ENCODE measurements around the gene EML6. TPM values are rescaled to one million over a fixed set of nuclear protein-coding genes. Genes with fewer than 3 reads are reported as not detected.

EML6 gene
- total and polyA plus RNA-seq, 3 donors from 2014 or later, result 7.6 to 17.3 (median 12.1) TPM

DNA sequence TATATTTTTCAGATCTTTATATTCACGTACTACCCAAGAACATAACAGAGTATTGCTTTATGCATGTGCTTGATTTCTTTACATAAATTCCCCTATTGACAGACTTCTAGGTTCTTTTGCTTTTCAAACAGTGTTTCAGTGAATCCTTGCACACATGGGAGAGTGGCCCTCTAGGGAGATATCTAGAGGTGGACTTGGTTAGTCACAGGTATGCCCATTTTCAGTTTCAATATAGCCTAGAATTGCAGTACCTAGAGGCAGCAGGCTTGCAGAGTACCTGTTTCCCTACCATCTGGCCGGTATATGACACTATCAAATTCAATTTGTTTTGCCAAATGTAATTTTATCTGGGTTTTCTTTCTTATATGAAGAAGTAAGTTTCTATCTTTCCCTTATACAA is 36.8 kb downstream of the EML6 start:
- H3K36me3 ChIP-seq (ENCODE audit: low read depth, missing control alignments), result no peaks in the 10 kb centered on the region
- 98 to 100% methylated on average over 2 of the region's 2 CpGs for WGBS, 2 donors
- H3K9me3 ChIP-seq, result no peaks in the 10 kb centered on the region
- no peak overlapping the region for H3K4me3 ChIP-seq
- DNase-seq, result no peak
- no peaks in the 10 kb centered on the region for H3K27me3 ChIP-seq
- H3K4me1 ChIP-seq, result no peaks in the 10 kb centered on the region
- TF ChIP-seq, protein P1, sequence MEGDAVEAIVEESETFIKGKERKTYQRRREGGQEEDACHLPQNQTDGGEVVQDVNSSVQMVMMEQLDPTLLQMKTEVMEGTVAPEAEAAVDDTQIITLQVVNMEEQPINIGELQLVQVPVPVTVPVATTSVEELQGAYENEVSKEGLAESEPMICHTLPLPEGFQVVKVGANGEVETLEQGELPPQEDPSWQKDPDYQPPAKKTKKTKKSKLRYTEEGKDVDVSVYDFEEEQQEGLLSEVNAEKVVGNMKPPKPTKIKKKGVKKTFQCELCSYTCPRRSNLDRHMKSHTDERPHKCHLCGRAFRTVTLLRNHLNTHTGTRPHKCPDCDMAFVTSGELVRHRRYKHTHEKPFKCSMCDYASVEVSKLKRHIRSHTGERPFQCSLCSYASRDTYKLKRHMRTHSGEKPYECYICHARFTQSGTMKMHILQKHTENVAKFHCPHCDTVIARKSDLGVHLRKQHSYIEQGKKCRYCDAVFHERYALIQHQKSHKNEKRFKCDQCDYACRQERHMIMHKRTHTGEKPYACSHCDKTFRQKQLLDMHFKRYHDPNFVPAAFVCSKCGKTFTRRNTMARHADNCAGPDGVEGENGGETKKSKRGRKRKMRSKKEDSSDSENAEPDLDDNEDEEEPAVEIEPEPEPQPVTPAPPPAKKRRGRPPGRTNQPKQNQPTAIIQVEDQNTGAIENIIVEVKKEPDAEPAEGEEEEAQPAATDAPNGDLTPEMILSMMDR (IDR thresholded peaks at IDR 0.05), result no peak
- TF ChIP-seq POLR2A (IDR thresholded peaks at IDR 0.05), result no peak
- intact Hi-C loops (cut with DNase I; ENCODE audit: low total_unique reads), result no loop called here
- H3K27ac ChIP-seq, result no peak overlapping the region

DNA sequence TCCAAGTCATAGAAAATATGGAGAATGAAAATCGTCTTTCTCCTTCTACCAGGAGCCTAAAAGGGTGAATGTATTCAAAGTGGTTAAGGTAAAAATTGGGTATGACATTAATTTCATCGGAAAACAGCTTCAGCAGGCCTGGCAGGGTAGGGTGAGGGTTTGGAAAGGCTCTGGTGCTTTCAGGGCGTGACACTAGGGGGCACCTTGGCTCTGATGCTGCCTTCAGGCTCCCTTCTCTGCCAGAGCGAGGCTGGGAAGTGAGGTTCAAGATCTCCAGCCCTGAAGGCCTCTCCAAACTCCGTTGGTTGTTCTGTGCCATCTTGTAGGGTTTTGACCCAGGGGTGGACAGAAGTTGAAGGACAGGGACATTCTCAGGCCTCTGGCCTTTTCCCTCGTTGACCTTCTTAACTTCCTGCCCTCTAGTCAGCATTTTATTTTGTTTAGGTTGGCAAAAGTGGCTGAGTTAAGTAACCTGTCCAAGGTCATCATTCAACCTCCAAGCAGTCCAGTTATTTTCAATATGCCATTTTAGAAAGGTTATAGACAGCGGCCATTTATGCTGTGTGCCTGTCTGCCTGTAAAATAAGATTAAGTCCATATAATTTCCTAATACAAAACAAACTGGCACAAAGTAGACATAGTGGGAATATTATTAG is 40.3 kb downstream of the EML6 start:
- no peaks in the 10 kb centered on the region for H3K36me3 ChIP-seq (ENCODE audit: low read depth, missing control alignments)
- peak; percentile 21 for DNase-seq
- H3K27ac ChIP-seq, result no peak overlapping the region
- intact Hi-C loops (cut with DNase I; ENCODE audit: low total_unique reads), result no loop called here
- WGBS, 2 donors, result 74 to 80% methylated on average over 7 of the region's 7 CpGs
- H3K9me3 ChIP-seq, result no peaks in the 10 kb centered on the region
- H3K4me3 ChIP-seq, result no peak overlapping the region
- TF ChIP-seq, protein P1 (IDR thresholded peaks at IDR 0.05), result no peak
- TF ChIP-seq POLR2A (IDR thresholded peaks at IDR 0.05), result no peak
- H3K4me1 ChIP-seq, result no peaks in the 10 kb centered on the region
- no peaks in the 10 kb centered on the region for H3K27me3 ChIP-seq

DNA sequence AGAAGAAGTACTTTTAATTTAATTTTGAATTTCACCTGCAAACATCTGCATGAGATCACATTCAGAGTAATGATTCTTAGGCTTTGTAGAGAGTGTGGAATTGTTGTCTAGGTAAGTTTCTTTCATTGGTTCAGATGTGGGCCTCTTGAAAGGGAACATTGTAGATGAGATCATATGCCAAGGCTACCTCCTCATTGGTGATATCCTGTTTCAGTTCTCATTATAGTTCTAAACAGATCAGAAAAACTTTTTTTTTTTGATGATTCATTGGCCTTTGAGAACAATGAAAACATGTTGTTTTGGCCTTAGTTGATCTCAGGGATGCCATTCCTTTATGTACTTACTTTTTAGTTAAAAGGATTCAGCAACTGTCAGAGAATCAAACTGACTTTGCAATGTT is 44.5 kb downstream of the EML6 start:
- TF ChIP-seq, protein P1 (IDR thresholded peaks at IDR 0.05), result no peak
- no peak for TF ChIP-seq POLR2A (IDR thresholded peaks at IDR 0.05)
- intact Hi-C loops (cut with DNase I; ENCODE audit: low total_unique reads), result no loop called here
- no peaks in the 10 kb centered on the region for H3K4me1 ChIP-seq
- no peaks in the 10 kb centered on the region for H3K9me3 ChIP-seq
- H3K27ac ChIP-seq, result no peak overlapping the region
- DNase-seq, result no peak
- no peaks in the 10 kb centered on the region for H3K27me3 ChIP-seq
- no peaks in the 10 kb centered on the region for H3K36me3 ChIP-seq (ENCODE audit: low read depth, missing control alignments)
- H3K4me3 ChIP-seq, result no peak overlapping the region

- Histone ChIP-seq H3K36me3 (ENCODE audit: low read depth, missing control alignments) (no peaks in the 10 kb centered on the region), H3K4me3 (no peak overlapping the region), H3K27me3 (no peaks in the 10 kb centered on the region), H3K4me1 (no peaks in the 10 kb centered on the region), H3K9me3 (no peaks in the 10 kb centered on the region), H3K27ac (no peak overlapping the region)
- DNase-seq, result no peak
- WGBS, 2 donors, result 50 to 54% methylated on average over 1 of the region's 1 CpG
- TF ChIP-seq POLR2A (IDR thresholded peaks at IDR 0.05), result no peak
- TF ChIP-seq, protein P1 (IDR thresholded peaks at IDR 0.05), result no peak
- intact Hi-C loops (cut with DNase I; ENCODE audit: low total_unique reads), result no loop called here
Measured at GRCh38 chr2:54768772-54769428, 45.4 kb downstream of the EML6 start.

DNA sequence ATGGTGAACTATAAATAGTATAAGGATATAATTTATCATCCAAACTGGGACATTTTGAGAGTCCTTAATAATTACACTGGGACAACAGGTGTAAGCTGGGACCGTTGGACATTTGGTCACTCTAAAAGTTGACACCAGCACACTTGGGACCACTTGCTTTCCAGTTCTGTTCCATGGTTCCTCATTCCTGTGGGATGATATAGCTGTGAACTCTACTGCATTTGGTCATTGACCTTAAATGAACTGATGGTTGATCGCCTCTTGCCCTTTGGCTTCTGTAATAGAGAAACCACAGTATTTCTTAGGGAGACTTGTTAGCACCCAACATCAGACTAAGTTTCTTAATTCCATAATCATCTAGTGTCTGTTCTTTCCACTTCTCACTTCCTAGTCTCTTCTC is 46.7 kb downstream of the EML6 start:
- TF ChIP-seq, protein P1 (IDR thresholded peaks at IDR 0.05), result no peak
- no peak for TF ChIP-seq POLR2A (IDR thresholded peaks at IDR 0.05)

More for the DNA sequence above, 46.7 kb downstream of the EML6 start:
- H3K27ac ChIP-seq, result no peak overlapping the region
- no peak overlapping the region for H3K4me3 ChIP-seq
- H3K36me3 ChIP-seq (ENCODE audit: low read depth, missing control alignments), result no peaks in the 10 kb centered on the region
- WGBS, 2 donors, result 87 to 94% methylated on average over 2 of the region's 2 CpGs
- no peaks in the 10 kb centered on the region for H3K4me1 ChIP-seq
- H3K9me3 ChIP-seq, result no peaks in the 10 kb centered on the region
- intact Hi-C loops (cut with DNase I; ENCODE audit: low total_unique reads), result no loop called here
- DNase-seq, result no peak
- H3K27me3 ChIP-seq, result no peaks in the 10 kb centered on the region
